CD4-positive, alpha-beta T cell treated with Interleukin-15 for 4 hours (primary cell): Measurements from ENCODE around the gene GPC4.

Experiments used
- DNase-seq: peaks from one replicate; pipeline ENCODE4 v3.0.0-alpha.2; 2020; ENCODE audit warnings: low spot score

GPC4 gene

GRCh38 chrX:133410550-133410949, 4.7 kb downstream of the GPC4 start:
- no peak for DNase-seq

- DNase-seq = no peak
Measured at GRCh38 chrX:133405498-133406185, 9.6 kb downstream of the GPC4 start.

GRCh38 chrX:133403984-133404383, 11.3 kb downstream of the GPC4 start:
- DNase-seq = no peak

- DNase-seq = no peak
Measured at GRCh38 chrX:133402830-133403625, 12.3 kb downstream of the GPC4 start.

DNA sequence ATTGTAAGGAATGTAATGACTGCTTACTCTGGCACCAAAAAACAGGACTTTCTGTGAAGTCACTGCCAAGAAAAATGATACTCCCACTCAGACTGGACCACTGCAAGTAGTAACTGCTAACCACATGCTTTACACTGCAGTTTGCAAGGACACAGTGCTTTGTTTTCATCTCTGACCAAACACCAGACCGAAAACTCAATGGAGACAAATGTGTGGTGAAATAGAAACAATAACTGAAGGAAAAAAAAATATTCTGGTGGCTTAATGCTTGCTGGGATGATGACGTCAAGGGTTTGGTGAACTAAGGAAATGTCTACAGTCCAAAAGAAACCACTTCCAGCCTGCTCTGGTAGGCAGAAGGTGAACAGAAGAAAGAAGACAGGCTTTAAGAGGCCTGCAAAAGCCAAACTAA, 13.2 kb downstream of the GPC4 start:
- no peak for DNase-seq

- DNase-seq = no peak
Measured at GRCh38 chrX:133401536-133401935, 13.8 kb downstream of the GPC4 start.

- no peak for DNase-seq
Measured at GRCh38 chrX:133399411-133399810, 15.9 kb downstream of the GPC4 start.

DNA sequence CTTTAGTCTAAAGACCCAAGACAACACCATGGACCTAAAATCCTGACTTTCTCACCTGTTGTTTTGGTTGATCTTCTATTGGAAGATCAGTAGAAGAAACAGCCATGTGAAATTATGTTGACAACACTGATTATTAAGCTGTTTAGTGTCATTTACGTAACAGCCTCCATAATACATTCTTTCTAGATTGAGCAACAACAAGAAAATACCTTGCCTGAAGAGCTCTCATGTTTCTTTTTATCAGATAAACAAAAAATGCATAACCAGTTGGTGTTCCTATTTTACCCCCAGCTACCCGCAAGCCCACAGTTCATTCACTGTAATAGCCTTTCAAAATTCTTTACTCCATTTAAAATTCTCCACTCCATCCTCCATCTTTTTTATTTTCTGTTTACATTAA, 20.5 kb downstream of the GPC4 start:
- DNase-seq = no peak

- DNase-seq = no peak
Measured at GRCh38 chrX:133392671-133393070, 22.6 kb downstream of the GPC4 start.

GRCh38 chrX:133391111-133391510, 24.2 kb downstream of the GPC4 start:
- DNase-seq = no peak

- no peak for DNase-seq
Measured at GRCh38 chrX:133390676-133391075, 24.6 kb downstream of the GPC4 start.

DNA sequence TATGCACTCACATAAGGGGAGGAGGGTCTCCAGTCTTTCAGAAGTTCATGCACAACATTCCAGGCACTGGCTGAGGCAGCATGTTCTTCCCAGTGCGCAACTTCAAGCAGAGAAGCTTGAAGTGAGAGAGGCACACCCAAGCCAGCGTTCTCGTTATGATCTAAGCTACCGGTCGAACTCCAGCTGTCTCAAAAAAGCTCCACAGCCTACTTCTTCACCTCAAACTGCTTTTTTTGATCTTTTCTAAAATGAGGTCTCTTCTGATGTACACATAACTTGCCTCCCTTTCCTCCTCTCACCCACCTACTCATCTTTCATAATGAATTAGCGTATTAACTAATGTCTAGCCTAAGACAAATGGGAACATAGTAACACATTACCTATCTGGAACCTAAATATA, 25.3 kb downstream of the GPC4 start:
- DNase-seq = no peak

DNA sequence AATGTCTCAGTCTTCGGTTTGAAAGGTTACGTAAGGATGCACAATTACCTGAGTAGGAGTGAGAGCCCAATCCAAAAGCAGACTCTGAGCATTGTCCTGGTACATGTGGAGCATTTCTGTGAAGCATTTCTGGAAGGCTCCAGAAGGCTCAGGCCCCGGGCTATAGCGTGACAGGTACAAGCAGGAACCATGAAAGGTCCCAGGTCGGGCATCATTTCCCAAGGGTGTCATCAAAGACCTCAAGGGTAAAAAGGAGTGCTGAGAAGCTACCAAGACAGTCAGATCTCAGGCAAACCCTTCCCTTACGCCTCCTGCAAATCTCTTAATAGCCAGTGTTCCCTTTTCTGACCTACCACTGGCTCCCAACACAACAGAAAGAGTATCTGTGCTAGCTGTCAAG, 30.8 kb downstream of the GPC4 start:
- DNase-seq = no peak

- no peak for DNase-seq
Measured at GRCh38 chrX:133380711-133381619, 34.3 kb downstream of the GPC4 start.

GRCh38 chrX:133376422-133376821, 38.9 kb downstream of the GPC4 start:
- DNase-seq = no peak

DNA sequence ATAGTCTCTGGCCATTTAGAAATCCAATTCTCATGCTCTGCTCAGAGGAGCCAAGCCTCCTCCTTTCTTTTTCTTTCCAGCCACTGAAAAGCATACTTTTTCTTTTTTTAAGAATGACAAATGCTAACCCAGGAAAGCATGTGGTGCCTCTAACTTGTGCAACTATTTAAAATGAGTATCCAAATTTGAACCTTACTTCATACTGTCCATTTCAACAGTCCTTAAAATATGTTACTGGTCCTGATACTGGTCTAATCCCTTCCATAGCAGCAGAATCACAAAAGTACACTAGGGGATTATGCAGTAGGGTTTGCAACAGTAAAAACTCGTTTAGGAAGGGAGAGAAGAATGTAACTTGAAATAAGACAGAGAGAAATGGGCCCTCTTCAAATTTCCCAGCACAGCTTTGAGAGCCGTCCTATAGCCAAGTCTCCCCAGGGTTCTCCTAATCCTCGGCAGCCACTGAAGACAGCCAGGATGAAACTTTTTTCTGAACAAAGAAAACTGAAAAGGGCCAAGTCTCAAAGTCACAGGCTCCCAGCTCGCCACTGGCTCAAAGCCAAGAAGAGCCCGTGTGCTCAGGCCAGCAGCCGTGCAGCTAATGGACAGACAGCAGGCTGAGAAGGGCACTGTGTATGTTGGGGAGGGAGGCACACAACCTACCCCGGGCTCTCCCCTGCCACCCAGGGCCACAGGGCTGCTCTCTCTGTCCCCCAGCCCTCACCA, 39.5 kb downstream of the GPC4 start:
- DNase-seq = no peak

- DNase-seq = no peak
Measured at GRCh38 chrX:133374874-133375387, 40.4 kb downstream of the GPC4 start.

DNA sequence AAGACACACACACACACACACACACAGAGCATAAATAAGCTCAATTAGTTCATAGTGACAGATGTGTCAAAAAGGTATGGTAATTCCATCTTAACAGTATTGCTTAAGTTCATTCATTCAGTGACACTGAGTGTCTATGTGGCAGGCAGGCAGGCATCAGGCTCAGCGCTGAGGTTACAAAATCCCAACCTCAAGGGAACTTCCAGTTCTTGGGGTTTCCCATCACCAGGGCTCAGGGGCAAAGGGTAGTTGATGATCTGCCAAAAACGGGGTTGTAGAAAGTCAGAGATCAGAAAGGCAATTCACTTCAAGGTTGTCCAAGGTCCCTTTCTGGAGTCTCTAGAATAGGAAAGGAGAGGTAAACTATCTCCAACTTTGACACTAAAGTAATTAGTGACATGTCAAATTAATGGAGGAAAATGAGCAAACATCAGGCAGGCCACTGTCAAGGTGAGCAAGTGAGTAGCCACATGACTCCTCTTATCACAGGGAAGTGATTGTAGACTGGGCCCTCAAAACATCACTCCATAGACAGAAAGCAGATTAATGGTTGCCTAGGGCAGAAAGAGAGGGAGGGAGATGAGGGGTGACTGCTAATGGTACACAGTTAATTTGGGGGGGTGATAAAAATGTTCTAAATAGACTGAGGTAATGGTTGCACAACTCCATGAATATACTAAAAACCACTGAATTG, 41.8 kb downstream of the GPC4 start:
- no peak for DNase-seq

DNA sequence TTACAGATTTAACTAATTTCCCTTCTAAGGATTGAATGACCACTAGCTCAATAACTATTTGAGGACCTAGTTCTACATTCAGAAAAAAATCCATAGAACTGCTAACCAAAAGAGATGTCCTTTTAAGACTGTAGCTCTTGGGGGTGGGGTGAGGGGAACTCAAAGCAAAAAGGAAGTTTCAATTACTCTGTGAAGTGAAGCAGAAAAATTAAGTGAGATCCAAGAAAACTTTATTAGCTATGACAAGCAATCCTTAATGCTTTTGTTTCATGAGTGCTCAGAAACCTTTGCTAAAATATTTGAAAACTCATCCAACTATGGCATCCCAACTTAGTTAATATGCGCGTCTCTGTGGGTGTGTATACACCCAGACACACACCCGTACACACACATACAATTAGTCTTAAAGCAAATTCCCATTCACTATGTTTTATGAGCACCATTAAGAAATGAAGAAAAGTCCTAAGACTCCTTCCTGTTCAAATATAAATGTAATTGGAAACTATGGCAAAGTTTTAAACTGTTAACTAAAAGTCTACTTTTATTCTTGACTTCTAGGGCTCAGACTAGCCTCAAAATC, 44.5 kb downstream of the GPC4 start:
- DNase-seq = no peak

DNA sequence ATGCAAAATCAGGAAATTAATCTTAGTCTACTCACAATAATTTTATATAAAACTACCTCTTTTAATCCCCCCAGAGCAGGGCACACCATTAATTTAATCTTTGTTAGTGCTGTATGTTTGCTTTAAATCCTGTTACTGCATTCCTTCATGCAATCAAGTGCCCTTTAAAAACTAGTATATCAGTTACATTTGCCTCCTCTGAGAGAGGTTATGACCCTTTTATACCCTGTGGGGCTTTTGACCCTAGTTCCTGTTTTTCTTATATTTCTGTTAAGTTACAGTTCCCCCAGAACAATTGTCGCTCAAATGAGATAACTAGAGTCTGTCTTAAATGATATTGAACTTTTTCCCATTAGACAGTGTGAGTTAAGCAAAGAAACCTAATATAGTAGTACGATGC, 46.2 kb downstream of the GPC4 start:
- no peak for DNase-seq

GRCh38 chrX:133366735-133367134, 48.6 kb downstream of the GPC4 start:
- DNase-seq = no peak
